DMS114 treated with DMSO at 0.1 percent for 48 hours (cell line): ENCODE measurements around the gene NWD2.

Experiments
- DNase-seq: peaks from one replicate; lab custom pipeline; 2025; ENCODE audit not compliant: unreplicated experiment; lab: John Stamatoyannopoulos, UW

The NWD2 gene

GRCh38 chr4:37464373-37465128, 220.0 kb downstream of the NWD2 start:
- DNase-seq, result no peak

GRCh38 chr4:37465296-37465695, 220.8 kb downstream of the NWD2 start:
- DNase-seq, result no peak

DNA sequence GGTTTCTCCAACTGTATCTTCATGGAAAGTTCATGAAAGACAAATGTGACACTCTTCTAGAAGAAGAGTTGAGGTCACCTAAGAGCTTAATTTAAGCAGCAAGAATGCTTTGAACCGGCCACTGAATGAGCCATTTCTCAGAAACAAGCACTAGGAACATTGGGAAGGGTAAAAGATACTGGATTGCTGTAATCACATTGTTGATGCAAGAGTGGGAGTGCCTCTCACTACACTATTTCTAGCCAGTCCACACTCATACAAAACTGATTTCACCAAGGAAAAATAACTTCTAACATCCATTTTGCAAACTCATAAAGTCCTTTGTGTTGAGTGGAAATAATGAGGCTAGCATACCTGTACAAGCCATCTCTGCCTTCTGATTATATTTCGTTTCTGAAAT, 221.3 kb downstream of the NWD2 start:
- no peak for DNase-seq

DNA sequence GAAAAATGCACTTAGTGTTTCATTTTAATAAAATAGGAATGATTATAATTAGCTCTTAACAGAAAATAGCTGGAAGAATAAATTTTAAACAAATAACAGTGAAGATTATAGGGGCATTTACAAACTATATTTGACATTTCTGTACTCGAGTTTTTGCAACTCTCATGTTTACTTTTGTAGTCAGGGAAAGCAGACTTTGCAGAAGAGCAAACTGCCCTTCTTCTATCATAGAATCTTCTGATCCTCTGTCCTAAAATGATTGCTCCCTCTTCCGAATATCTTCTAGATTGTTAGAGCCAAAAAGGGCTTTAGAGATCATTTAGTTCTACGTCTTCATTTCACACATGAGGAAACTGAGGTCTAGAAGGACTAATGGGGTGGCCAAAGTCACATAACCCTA, 222.7 kb downstream of the NWD2 start:
- DNase-seq, result no peak

DNA sequence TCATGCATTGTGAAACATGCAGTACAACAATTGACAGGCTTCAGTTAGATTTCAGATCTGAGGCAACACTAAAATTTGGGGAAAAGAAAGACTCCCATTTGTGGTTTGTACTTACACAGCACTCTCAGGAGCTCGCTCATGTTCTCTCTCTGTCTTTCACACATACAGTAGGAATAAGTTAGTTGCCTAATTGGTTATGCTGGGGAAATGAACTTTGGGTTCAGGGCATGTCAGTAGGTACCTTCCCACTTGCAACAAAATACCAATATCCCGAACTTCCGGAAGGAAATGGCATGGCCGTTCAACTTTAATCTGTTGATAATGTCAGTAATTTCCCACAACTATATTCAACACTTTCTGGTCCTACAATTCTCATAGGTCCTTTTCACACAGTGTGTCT, 223.3 kb downstream of the NWD2 start:
- DNase-seq, result no peak

- no peak for DNase-seq
These were observed 224.7 kb downstream of the NWD2 start for GRCh38 chr4:37469286-37469685.

DNA sequence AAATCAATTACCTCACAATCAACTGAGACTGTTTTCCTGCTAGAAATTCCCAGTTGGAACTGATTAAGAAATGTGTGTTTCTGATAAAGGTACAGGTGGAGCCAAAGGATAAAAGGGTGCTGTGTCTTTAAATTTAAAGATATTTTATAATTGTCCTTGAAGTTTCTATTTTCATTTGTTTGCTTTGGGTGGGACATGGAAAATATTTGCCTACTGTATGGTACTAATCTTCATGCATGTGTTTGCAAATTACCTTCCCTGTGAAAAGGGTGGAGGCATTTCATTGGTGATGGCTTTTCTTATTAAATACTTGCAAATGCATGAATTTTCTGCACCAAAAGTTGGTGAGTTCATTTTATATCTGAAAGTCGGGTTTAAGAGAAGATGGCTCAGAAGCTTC, 225.7 kb downstream of the NWD2 start:
- no peak for DNase-seq

DNA sequence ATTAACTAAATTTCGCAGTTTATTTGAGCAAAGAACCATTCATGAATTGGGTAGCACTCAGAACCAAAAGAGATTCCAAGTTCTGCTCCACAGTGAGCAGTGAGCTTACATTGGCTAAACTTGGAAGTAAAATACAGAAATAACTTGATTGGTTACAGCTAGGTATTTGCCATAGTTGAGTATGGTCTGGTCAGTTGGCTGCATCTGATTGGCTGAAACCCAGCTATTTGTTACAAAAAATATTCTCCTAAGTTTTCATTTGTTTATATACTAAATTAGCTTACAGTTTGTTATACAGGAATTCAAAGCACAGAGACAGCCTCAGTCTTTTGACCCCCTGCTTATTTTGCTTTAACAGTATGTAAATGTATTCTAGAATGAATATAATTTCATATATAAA, 226.6 kb downstream of the NWD2 start:
- DNase-seq, result no peak

GRCh38 chr4:37471971-37472370, 227.4 kb downstream of the NWD2 start:
- DNase-seq, result no peak

GRCh38 chr4:37473807-37474206, 229.3 kb downstream of the NWD2 start:
- DNase-seq, result no peak

- no peak for DNase-seq
These were observed 230.5 kb downstream of the NWD2 start for GRCh38 chr4:37475087-37475486.

DNA sequence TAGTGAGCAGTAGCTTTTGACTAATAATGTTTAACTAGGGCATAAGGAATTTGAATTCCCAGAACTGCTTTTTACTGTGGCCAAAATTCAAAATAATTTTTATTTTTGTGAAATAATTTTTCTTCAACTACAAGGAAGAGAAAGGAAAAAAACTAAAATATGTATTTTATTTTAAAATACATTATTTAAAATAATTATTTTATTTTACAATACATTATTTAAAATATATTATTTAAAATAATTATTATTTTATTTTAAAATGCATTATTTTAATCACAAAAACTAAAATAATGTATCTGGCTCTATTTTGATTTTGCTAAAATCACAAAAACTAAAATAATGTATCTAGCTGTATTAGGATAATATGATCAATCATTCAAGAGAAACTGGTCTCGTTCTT, 231.2 kb downstream of the NWD2 start:
- no peak for DNase-seq

GRCh38 chr4:37476256-37476655, 231.7 kb downstream of the NWD2 start:
- no peak for DNase-seq

- no peak for DNase-seq
These were observed 232.1 kb downstream of the NWD2 start for GRCh38 chr4:37476691-37477090.

- no peak for DNase-seq
These were observed 232.6 kb downstream of the NWD2 start for GRCh38 chr4:37477126-37477525.

GRCh38 chr4:37478151-37478550, 233.6 kb downstream of the NWD2 start:
- DNase-seq, result no peak

- DNase-seq, result no peak
These were observed 236.0 kb downstream of the NWD2 start for GRCh38 chr4:37480509-37480908.

DNA sequence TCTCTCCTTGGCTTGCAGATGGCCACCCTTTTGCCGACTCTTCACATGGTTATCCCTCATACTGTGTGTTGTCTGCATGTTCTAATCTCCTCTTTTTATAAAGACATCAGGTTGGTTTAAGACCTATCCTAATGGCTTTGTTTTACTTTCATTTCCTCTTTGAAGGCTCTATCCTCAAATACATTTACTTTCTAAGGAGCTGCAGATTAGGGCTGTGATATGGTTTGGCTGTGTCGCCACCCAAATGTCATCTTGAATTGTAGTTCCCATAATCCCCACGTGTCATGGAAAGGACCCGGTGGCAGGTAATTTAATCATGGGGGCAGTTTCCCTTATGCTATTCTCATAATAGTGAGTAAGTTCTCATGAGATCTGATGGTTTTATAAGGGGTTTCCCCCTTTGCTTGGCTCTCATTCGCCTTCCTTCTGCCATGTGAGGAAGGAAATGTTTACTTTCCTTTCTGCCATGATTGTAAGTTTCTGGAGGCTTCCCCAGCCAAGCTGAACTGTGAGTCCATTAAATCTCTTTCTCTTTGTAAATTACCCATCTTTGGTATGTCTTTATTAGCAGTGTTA, 237.1 kb downstream of the NWD2 start:
- DNase-seq, result no peak

- DNase-seq, result no peak
These were observed 237.8 kb downstream of the NWD2 start for GRCh38 chr4:37482236-37482913.

DNA sequence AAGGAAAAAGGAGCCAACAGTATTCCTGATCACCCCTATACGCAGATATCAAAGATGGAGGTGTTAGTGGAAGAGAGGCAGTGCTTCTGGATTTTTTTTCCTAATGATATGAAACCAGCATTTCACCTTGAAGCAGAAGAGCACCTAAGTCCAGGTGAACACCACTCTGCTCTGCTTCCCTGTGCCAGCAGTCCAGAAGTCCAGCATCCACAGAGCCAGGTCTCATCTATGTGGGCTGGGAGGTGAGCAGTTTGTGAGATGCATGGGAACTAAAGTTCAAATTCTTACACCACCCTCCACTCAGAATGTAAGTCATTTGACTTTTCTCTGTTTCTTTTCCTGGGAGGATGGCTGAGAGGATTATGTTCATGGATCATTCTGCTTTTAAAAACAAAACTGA, 239.1 kb downstream of the NWD2 start:
- no peak for DNase-seq

DNA sequence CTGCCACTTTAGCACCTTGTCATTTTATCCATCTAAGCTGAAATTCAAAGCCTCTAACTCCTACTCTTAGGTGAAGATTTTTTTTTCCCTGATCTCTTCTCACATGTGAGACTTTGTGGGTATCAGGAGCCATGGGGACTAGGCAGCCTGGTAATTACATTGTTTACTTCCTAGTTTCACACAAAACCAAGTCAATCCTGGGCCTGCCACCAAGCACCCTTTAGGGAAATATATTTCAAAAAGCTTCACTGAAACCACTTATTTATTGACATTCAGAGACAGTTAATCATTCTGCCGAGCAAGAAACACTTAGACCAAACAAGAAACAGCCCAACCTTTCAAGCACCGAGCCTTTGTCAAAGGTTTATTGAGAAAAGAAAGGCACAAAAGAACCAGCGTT, 241.6 kb downstream of the NWD2 start:
- DNase-seq, result no peak

DNA sequence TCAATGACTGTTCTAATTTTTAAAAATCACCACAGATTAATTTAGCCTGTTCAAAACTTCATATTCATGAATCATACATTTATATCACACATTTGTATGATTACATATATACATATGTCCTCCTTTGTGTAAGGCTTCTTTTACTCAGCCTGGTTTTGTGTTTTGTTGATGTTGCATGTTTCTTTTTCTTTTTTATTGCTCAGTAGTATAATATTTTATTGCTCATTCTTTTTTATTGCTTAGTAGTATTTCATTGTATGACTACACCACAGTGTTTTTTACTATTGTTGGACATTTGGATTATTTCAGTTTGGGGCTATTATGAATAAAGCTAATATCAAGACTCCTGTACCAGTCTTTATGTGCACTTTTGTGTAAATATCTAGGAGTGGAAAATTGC, 243.1 kb downstream of the NWD2 start:
- no peak for DNase-seq
